GM23338 (cell line): Measurements from ENCODE around the gene ALDH18A1.

Experiments
- EZH2 ChIP-seq: fragments of 200-600 bp; sonication (generic); IDR thresholded peaks from one replicate; pipeline ENCODE4 v1.8.0; 2017; ENCODE audit warnings: antibody characterized with exemption, mild to moderate bottlenecking, low read depth; ENCODE audit not compliant: unreplicated experiment
- POLR2AphosphoS5 ChIP-seq: IDR thresholded peaks from 2 replicates; pipeline ENCODE4 v1.6.1; 2016; ENCODE audit warnings: antibody characterized with exemption, low read depth
- TF ChIP-seq, protein P1 (sequence below), 2 experiments: fragments of 200-600 bp in 1 of 2; sonication (generic) in 1 of 2; conservative IDR thresholded peaks; 2 replicates each; pipeline versions ENCODE4 v1.5.1 to v1.6.1; 2016 to 2017; ENCODE audit warnings: antibody characterized with exemption in 2 of 2, low read depth in 2 of 2, mild to moderate bottlenecking in 2 of 2, moderate library complexity in 1 of 2
- TF ChIP-seq, protein P2 (sequence below): IDR thresholded peaks from one replicate; pipeline ENCODE4 v1.6.1; 2018; ENCODE audit warnings: antibody characterized with exemption; ENCODE audit not compliant: unreplicated experiment
- TF ChIP-seq, protein P3 (sequence below): IDR thresholded peaks from 2 replicates; pipeline ENCODE4 v1.6.1; 2016; ENCODE audit warnings: antibody characterized with exemption

DNA sequence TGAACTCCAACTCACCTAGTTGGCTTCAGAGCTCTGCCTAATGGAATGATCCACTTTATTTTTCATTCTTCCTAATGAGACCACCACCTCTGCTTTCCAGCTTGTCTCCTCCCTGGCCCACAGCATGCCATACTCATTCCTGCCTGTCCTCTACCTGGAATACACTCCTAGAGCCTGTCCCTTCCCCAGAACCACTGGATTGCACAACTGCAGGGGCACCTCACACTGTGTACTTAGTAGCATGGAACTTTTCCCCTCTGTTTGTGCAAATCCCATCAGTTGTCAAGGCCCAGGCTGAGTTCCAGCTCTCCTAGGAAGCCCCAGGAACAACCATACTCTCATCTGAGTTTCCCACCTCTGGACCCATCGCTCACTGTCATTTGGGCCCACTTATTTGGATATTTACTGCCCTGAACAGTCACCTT, 15.6 kb downstream of the ALDH18A1 start:
- TF ChIP-seq, protein P1, sequence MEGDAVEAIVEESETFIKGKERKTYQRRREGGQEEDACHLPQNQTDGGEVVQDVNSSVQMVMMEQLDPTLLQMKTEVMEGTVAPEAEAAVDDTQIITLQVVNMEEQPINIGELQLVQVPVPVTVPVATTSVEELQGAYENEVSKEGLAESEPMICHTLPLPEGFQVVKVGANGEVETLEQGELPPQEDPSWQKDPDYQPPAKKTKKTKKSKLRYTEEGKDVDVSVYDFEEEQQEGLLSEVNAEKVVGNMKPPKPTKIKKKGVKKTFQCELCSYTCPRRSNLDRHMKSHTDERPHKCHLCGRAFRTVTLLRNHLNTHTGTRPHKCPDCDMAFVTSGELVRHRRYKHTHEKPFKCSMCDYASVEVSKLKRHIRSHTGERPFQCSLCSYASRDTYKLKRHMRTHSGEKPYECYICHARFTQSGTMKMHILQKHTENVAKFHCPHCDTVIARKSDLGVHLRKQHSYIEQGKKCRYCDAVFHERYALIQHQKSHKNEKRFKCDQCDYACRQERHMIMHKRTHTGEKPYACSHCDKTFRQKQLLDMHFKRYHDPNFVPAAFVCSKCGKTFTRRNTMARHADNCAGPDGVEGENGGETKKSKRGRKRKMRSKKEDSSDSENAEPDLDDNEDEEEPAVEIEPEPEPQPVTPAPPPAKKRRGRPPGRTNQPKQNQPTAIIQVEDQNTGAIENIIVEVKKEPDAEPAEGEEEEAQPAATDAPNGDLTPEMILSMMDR (conservative IDR thresholded peaks at IDR 0.05; ENCODE audit: low read depth in 2 of 2), result no peak
- no peak for TF ChIP-seq EZH2
- no peak for TF ChIP-seq POLR2AphosphoS5
- TF ChIP-seq, protein P2, sequence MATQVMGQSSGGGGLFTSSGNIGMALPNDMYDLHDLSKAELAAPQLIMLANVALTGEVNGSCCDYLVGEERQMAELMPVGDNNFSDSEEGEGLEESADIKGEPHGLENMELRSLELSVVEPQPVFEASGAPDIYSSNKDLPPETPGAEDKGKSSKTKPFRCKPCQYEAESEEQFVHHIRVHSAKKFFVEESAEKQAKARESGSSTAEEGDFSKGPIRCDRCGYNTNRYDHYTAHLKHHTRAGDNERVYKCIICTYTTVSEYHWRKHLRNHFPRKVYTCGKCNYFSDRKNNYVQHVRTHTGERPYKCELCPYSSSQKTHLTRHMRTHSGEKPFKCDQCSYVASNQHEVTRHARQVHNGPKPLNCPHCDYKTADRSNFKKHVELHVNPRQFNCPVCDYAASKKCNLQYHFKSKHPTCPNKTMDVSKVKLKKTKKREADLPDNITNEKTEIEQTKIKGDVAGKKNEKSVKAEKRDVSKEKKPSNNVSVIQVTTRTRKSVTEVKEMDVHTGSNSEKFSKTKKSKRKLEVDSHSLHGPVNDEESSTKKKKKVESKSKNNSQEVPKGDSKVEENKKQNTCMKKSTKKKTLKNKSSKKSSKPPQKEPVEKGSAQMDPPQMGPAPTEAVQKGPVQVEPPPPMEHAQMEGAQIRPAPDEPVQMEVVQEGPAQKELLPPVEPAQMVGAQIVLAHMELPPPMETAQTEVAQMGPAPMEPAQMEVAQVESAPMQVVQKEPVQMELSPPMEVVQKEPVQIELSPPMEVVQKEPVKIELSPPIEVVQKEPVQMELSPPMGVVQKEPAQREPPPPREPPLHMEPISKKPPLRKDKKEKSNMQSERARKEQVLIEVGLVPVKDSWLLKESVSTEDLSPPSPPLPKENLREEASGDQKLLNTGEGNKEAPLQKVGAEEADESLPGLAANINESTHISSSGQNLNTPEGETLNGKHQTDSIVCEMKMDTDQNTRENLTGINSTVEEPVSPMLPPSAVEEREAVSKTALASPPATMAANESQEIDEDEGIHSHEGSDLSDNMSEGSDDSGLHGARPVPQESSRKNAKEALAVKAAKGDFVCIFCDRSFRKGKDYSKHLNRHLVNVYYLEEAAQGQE, result no peak
- TF ChIP-seq, protein P3, sequence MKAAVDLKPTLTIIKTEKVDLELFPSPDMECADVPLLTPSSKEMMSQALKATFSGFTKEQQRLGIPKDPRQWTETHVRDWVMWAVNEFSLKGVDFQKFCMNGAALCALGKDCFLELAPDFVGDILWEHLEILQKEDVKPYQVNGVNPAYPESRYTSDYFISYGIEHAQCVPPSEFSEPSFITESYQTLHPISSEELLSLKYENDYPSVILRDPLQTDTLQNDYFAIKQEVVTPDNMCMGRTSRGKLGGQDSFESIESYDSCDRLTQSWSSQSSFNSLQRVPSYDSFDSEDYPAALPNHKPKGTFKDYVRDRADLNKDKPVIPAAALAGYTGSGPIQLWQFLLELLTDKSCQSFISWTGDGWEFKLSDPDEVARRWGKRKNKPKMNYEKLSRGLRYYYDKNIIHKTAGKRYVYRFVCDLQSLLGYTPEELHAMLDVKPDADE, result no peak
